Measurements from ENCODE around the gene SERPINA1.
"Not testable (repeated sequence)": the region's sequence is repeated elsewhere in the genome, so short reads cannot be mapped to it uniquely, and the experiment has no call there.

SERPINA1 gene

DNA sequence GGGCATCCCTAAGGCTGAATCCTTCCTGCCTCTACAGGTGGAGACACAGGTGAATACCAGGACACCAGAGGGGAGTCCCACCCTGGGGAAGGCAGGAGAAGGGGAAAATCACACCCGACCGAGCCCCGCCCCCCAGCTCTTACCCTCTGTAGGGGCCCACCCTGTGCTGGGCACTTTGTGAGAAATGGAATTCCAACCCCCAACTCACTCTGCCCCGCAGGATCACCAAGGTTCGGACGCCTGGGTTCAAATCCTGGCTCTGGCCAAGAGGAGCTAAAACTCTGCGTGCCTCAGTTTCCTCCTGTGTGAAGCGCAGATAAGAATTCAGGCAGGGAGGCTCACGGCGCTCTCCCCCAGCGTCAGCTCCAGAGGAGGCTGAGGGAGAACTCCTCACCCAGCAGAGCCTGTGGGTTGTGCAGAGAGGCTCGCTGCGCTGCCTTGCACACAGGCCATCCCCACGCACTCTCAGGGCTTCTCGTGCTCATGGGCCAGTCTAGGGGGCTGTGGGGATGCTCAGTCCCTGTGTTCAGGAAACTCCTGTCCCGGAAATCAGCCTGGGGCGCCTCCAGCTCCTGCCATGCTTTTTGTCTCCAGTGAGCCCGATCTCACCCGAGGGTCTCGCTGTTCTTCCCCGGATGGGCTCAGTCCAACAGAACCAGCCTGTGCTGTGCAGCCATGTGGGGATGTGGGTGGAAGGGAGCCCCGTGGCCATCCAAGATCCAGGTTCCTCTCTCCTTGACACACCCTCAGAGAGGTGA, 18.5 kb downstream of the SERPINA1 start:
- DNase-seq (ENCODE audit: low read depth): not testable (repeated sequence)

GRCh38 chr14:94368956-94369355, 19.4 kb downstream of the SERPINA1 start:
- DNase-seq (ENCODE audit: low read depth): no peak

- DNase-seq (ENCODE audit: low read depth): no peak
Measured at GRCh38 chr14:94368243-94368590, 20.2 kb downstream of the SERPINA1 start.

GRCh38 chr14:94367347-94368242, 20.8 kb downstream of the SERPINA1 start:
- DNase-seq (ENCODE audit: low read depth): no peak

- no peak for DNase-seq (ENCODE audit: low read depth)
Measured at GRCh38 chr14:94366146-94366915, 22.1 kb downstream of the SERPINA1 start, which contains the start of gene SERPINA2. Gene SERPINA2, minus strand, starts transcription at chr14:94366698.

- DNase-seq (ENCODE audit: low read depth): no peak
Measured at GRCh38 chr14:94365624-94366023, 22.8 kb downstream of the SERPINA1 start.

- no peak for DNase-seq (ENCODE audit: low read depth)
Measured at GRCh38 chr14:94364964-94365363, 23.4 kb downstream of the SERPINA1 start.

GRCh38 chr14:94364037-94364436, 24.4 kb downstream of the SERPINA1 start:
- no peak for DNase-seq (ENCODE audit: low read depth)

- no peak for DNase-seq (ENCODE audit: low read depth)
Measured at GRCh38 chr14:94363151-94363624, 25.2 kb downstream of the SERPINA1 start.

- no peak for DNase-seq (ENCODE audit: low read depth)
Measured at GRCh38 chr14:94362614-94363133, 25.7 kb downstream of the SERPINA1 start.

GRCh38 chr14:94361682-94362081, 26.7 kb downstream of the SERPINA1 start:
- no peak for DNase-seq (ENCODE audit: low read depth)

DNA sequence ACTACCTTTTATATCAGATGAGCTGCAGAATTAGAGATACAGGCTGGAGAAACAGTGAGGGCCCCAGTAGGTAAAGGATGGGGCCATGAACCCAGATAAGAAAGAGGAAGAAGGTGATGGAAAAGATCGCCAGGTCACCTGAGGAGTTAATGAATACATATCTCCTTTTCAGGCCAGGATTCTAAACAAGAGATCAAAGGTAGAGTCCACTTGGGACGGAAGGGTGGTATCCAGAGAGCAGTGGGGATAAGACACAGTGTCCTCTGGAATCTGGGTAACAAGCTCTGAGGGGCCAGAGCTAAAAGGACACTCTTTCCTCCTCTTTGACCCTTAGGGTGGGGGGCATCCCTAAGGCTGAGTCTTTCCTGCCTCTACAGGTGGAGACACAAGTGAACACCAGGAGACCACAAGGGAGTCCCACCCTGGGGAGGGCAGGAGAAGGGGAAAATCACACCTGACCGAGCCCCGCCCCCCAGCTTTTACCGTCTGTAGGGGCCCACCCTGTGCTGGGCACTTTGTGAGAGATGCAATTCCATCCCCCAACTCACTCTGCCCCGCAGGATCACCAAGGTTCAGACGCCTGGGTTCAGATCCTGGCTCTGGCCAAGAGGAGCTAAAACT, 27.3 kb downstream of the SERPINA1 start:
- no peak for DNase-seq (ENCODE audit: low read depth)

- DNase-seq (ENCODE audit: low read depth): no peak
Measured at GRCh38 chr14:94357166-94357565, 31.2 kb downstream of the SERPINA1 start.

- DNase-seq (ENCODE audit: low read depth): no peak
Measured at GRCh38 chr14:94356379-94357056, 31.9 kb downstream of the SERPINA1 start.

GRCh38 chr14:94355191-94355794, 33.1 kb downstream of the SERPINA1 start:
- peak; percentile 42 for DNase-seq (ENCODE audit: low read depth)

GRCh38 chr14:94354638-94355185, 33.7 kb downstream of the SERPINA1 start:
- DNase-seq (ENCODE audit: low read depth): no peak

GRCh38 chr14:94354190-94354589, 34.2 kb downstream of the SERPINA1 start:
- DNase-seq (ENCODE audit: low read depth): not testable (repeated sequence)

DNA sequence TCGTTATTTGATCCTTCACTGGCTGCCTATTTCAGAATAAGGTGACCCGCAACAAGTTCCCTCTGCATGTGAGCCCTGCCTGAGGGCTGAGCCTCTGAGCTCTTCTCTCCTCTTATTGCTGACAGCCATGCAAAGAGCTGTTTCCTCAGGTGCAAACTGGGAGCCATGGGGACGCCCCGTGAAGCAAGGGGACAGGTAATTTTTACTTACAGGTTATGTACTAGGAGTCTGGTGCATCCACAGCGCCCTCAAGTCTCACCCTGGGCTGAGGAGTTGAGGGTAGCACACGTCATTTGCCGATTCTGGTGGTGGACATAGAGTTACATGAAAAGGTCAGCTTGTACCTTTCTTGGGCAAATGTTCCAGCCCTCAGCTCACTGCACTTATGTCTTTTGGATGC, 39.1 kb downstream of the SERPINA1 start:
- DNase-seq (ENCODE audit: low read depth): no peak

DNA sequence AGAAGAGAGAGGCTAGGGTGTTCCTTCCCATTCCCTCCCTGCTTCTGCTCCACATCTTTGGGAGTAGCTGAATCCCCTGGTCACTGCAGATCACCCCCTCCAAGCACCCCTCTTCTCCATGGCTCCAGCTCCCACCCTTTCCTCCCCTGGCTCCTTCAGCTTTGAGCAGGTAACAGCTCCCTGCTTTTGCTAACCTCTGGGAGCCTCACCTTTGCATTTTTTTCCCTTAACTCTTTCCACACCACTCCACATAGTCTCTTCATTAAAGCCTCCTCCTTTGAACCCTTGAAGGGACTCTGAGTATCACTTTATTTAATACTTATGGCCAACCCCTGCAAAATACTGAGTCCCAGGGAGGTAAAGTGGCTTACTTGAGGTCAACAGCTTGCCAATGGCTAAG, 39.6 kb downstream of the SERPINA1 start:
- DNase-seq (ENCODE audit: low read depth): no peak

DNA sequence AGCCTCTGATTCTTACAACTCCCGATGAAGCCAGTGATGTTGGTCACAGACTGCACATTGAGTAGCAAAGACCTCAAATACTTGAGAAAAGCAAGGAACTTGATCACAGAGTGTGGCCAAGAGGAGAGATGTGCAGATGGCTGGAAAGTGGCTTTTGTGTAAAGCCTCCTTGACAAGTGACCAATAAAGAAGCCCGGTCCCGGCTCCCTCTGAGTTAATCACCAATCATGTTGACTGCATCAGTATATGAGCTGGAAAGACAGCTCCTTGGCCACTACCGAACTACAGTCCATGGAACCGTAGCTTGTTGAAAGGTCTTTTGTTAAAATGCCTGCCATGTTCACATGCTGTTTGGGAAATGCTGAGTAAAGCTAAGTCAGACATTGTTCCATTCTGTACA, 41.6 kb downstream of the SERPINA1 start:
- no peak for DNase-seq (ENCODE audit: low read depth)

Measured in amniotic epithelial cell (primary cell).